Hematopoietic multipotent progenitor cell treated with erythropoietin and hydrocortisone succinate and interleukin-3 and kit ligand, for 8 days (in vitro differentiated cells): ENCODE data around the gene CLP1.
"Not testable (repeated sequence)": the region's sequence is repeated elsewhere in the genome, so short reads cannot be mapped to it uniquely, and the experiment has no call there.

Experiments
- DNase-seq: peaks from one replicate; pipeline ENCODE4 v3.0.0-alpha.2; 2015

The CLP1 gene

GRCh38 chr11:57641011-57641807 lies 16.4 kb upstream of the CLP1 start:
- peak; percentile 78 for DNase-seq

DNA sequence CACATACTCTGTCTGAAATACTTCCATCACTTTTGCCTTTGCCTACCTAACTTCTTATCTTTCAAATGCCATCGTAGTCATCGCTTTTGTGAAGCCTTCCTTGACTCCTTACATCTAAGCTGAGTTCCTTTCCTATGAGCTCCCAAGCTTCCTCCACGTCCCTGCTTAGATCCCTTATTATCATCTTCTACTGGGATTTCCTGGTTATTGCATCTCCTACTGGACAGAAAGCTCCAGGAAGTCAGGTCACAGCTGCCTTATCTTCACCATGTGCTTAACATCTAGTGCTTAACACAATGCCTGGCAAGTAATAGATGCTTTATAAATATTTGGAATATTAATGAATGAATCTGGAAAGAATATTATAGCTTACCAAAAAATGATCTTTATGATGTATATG lies 13.8 kb upstream of the CLP1 start:
- DNase-seq: peak; percentile 42

- peak; percentile 82 for DNase-seq
These were observed 12.5 kb upstream of the CLP1 start for GRCh38 chr11:57644748-57645688.

DNA sequence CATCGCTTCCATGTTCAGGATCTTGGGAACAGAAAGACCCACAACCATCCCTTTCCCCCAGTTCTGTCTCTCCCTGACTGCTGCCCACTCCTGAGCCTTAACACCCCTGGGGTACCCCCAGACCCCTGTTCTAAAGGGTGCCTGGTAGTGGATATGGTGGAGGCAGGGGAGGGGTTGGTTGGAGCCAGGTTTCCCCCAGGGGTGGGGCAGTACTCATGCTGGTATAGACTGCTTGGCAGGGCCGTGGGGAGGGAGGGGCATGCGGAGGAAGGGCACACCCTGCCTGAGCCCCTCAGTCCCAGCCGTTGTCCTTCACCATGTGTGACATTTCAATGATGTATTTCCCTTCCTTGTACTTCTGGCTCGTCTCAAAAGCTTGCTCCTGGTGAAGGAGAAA lies 11.9 kb upstream of the CLP1 start:
- DNase-seq: peak; percentile 52

- DNase-seq: no peak
These were observed 11.3 kb upstream of the CLP1 start for GRCh38 chr11:57646194-57646798.

DNA sequence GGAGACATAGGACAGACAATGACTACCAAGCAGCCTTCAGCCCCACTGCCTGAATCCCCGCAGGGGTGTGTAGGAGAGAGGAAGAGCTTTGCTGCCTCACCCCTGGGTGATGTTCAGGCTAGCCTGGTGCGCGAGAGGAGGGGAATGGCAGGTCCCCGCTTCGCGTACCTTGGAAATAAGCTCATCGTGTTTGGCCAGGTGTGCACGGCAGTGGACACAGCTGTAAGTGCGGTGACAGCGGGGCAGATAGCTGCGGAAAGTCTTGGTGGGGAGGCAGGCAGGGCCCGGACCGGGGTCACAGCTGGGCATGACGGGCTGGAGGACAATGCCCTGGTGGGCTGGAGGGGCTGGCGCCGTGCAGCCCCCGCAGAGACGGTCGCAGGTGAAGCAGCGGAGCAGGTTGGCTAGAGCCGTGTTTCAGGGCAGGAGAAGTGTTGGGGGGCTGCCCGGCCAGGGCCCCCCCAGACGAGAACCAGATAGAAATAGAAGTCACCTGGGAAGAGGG lies 10.7 kb upstream of the CLP1 start:
- peak; percentile 47 for DNase-seq

- peak; percentile 30 for DNase-seq
These were observed 10.2 kb upstream of the CLP1 start for GRCh38 chr11:57647372-57647771.

GRCh38 chr11:57647960-57648800 lies 9.4 kb upstream of the CLP1 start:
- DNase-seq: peak; percentile 100

DNA sequence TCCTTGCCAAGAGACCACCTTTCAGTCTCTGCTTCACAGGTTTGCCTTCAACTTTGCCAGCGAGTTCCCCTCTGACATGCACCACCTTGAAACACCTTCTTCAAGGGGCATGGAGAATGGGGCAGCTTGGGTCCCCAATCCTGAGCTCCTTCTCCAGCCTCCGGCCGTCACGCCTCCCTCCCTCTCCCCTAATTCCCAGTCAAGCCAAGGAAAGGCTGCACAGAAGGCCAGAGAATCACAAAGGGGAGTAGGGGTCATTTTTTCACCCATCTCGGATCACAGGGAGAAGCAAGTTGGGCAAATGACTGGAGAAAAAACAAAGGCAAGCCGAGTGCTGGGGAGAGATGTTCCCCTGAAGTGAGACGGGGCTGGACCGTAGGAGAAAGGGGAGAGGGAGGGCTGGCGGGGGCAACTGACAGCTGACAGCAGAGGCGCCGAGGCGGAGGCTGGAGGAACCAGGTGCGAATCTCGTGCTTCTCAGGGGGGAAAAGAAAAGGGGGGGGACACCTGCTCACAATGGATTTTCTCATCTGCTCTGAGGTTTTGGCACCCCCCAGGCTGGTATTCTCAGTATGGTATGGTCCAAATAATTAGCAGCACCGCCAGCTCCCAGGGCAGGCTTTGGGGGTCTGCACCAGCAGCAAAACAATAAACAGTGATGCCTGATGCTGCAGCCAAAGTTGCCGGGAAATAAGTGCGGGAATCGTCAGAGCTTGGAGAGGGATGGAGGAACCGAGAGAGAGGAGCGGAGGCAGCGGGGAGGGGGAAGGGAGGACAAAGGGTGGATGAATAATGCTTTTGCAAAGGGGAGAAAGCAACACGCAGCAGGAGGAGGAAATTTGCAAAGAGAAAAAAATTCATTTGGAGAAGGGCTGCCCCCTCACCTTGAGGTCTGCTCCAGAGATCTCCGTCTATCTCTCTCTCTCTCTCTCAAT lies 8.5 kb upstream of the CLP1 start:
- DNase-seq: peak; percentile 46

DNA sequence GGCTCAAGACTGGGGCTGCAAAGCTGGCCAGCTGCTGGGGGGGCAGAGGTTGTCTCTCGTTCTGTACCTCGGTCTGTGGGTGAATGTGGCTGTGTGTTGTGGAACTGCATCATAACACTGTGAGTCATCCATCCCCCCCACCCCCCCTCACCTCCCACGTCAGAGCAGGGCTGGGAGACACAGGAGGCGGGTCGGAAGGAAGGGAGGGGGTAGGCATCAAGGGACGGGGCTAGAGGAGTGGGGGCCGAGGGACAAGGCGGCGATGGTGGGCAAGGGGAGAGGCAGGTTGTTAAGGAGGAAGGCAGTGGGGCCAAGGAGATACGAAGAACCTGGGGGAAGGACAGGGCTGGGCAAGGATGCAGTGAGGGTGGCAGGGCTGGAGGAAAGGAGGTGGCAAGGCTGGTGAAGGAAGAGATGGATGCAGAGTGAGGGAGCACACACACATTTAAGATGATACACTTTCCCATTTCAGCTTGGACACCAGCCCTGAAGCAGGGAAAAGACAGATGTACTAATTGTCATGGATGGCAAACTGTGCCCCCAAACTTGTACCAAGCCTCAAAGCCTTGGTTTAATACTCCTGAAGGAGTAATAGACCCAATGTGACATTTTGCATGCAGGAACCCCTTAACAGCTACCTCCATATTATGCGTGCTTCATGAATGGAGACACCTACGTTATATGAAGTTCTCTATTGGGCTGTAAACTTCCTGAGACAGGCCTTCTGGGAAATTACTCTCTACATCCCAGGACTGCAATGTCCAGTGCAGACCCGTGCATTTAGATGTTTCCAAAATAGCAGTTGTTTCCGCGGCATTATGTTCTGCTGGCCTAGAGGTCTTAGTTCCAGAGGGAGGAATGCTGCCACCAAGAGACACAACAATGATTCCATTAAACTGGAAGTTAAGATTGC lies 7.5 kb upstream of the CLP1 start, which contains the start of gene YPEL4:
YPEL4 (minus strand) TSS at position 87 of the 913 bp plus-strand sequence. CDS start 2,805 bp downstream, outside the sequence.
- DNase-seq: peak; percentile 72

DNA sequence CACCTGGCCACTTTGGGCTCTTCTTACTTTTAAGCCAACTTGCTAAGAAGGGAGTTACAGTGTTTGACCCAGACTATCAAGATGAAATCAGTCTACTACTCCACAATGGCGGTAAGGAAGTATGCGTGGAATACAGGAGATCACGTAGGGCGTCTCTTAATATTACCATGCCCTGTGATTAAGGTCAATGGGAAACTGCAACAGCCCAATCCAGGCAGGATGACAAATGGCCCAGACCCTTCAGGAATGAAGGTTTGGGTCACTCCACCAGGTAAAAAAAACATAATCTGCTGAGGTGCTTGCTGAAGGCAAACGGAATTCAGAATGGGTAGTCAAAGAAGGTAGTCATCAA lies 6.8 kb upstream of the CLP1 start:
- no peak for DNase-seq

DNA sequence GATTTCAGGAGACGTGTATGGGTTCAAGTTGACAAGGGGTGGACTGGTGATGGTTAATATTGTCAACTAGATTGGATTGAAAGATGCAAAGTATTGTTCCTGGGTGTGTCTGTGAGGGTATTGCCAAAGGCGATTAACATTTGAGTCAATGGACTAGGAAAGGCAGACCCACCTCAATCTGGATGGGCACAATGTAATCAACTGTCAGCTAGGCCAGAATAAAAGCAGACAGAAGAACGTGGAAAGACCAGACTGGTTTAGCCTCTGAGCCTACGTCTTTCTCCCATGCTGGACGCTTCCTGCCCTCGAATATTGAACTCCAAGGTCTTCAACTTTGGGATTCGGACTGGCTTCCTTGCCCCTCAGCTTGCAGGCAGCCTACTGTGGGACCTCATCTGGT lies 6.2 kb upstream of the CLP1 start:
- DNase-seq: no peak

- DNase-seq: not testable (repeated sequence)
These were observed 5.3 kb upstream of the CLP1 start for GRCh38 chr11:57652230-57652629.

- DNase-seq: no peak
These were observed 4.9 kb upstream of the CLP1 start for GRCh38 chr11:57652662-57653061.

GRCh38 chr11:57653163-57653562 lies 4.4 kb upstream of the CLP1 start:
- DNase-seq: no peak

- DNase-seq: no peak
These were observed 723 bp upstream of the CLP1 start for GRCh38 chr11:57656885-57657193.

DNA sequence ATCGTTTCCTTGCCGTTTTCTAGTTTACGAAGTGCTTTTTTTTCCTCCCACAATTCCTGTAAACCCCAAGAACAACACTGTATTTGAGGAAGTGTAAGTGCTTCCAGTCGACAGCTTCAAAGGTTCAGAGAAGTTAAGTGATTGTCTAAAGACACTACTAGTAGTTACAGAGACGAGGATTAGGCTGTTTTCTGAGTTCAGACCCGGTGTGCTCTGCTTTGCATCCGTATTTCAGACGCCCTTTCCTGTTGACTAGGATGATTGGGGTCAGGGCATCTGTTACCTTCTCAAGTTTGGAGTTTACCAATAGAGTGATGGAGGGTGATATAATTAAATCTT lies 430 bp downstream of the CLP1 start:
- no peak for DNase-seq

DNA sequence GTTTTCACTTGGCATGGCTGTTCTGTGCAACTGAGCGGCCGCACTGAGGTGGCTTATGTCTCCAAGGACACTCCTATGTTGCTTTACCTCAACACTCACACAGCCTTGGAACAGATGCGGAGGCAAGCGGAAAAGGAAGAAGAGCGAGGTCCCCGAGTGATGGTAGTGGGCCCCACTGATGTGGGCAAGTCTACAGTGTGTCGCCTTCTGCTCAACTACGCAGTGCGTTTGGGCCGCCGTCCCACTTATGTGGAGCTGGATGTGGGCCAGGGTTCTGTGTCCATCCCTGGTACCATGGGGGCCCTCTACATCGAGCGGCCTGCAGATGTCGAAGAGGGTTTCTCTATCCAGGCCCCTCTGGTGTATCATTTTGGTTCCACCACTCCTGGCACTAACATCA lies 2.1 kb downstream of the CLP1 start:
- no peak for DNase-seq

GRCh38 chr11:57662893-57663292 lies 5.3 kb downstream of the CLP1 start:
- peak; percentile 63 for DNase-seq

GRCh38 chr11:57663975-57664374 lies 6.4 kb downstream of the CLP1 start:
- no peak for DNase-seq
